H1 (cell line): ENCODE data around the gene VENTX. TPM values are rescaled to one million over a fixed set of nuclear protein-coding genes. Genes with fewer than 3 reads are reported as not detected.

Source experiments
- ASH2L ChIP-seq: fragments of 200-600, 300-600 bp; sonication (generic); IDR thresholded peaks from one replicate; pipeline ENCODE4 v1.7.1; 2017; ENCODE audit warnings: low read length
- CHD7 ChIP-seq: fragments of 300-600 bp; sonication (generic); IDR thresholded peaks from 2 replicates; pipeline ENCODE4 v1.7.1; 2012; ENCODE audit warnings: low read length, moderate library complexity, mild to moderate bottlenecking, inconsistent platforms; ENCODE audit not compliant: insufficient replicate concordance
- CTCF ChIP-seq, 3 experiments: IDR thresholded peaks; 1 replicate in 2 of 3; 2 replicates in 1 of 3; pipeline versions ENCODE4 v1.5.1 to v1.6.1; 2011; ENCODE audit warnings: low read length in 3 of 3, mild to moderate bottlenecking in 3 of 3, inconsistent platforms in 2 of 3, low read depth in 1 of 3, moderate library complexity in 1 of 3; ENCODE audit not compliant: insufficient read depth in 1 of 3; ENCODE audit errors: control extremely low read depth in 1 of 3
- EGR1 ChIP-seq: IDR thresholded peaks from 2 replicates; pipeline ENCODE4 v1.6.1; 2011; ENCODE audit warnings: low read depth, low read length, borderline replicate concordance
- RXRA ChIP-seq: IDR thresholded peaks from 2 replicates; pipeline ENCODE4 v1.6.1; 2011; ENCODE audit warnings: low read depth, mild to moderate bottlenecking, low read length, moderate library complexity; ENCODE audit not compliant: insufficient read depth
- polyA plus RNA-seq, 7 experiments: library from polyadenylated mRNA; depleted of rRNA in 3 of 7; stranded (reverse) in 5 of 7; unstranded in 2 of 7; fragments of >200 nt in 5 of 7; fragments of 200-250 nt in 2 of 7; gene quantifications; 1 replicate in 5 of 7; 2 replicates in 1 of 7; 4 replicates in 1 of 7; pipeline versions ENCODE4 v1.2.1 to v1.2.3, GENCODE V29; 2011 to 2013; ENCODE audit warnings: missing spikeins in 2 of 7, mixed read lengths in 2 of 7
- total RNA-seq: library from RNA; stranded (reverse); fragmentation: NEBNext Ultra II Directional; extraction: Animal tissue kit (Norgen Biotek cat#: 25700); gene quantifications from 2 replicates; pipeline ENCODE4 v1.2.1, GENCODE V29; 2021
- TF ChIP-seq, protein P1 (sequence below): IDR thresholded peaks from 2 replicates; pipeline ENCODE4 v1.6.1; 2011; ENCODE audit warnings: low read length, improper control_type of control experiment

The VENTX gene
- total and polyA plus RNA-seq, 2 of the 8 experiments (the other 6 are each of a cell fraction or from before 2014, with no cell fraction given), result 5.6 TPM

DNA sequence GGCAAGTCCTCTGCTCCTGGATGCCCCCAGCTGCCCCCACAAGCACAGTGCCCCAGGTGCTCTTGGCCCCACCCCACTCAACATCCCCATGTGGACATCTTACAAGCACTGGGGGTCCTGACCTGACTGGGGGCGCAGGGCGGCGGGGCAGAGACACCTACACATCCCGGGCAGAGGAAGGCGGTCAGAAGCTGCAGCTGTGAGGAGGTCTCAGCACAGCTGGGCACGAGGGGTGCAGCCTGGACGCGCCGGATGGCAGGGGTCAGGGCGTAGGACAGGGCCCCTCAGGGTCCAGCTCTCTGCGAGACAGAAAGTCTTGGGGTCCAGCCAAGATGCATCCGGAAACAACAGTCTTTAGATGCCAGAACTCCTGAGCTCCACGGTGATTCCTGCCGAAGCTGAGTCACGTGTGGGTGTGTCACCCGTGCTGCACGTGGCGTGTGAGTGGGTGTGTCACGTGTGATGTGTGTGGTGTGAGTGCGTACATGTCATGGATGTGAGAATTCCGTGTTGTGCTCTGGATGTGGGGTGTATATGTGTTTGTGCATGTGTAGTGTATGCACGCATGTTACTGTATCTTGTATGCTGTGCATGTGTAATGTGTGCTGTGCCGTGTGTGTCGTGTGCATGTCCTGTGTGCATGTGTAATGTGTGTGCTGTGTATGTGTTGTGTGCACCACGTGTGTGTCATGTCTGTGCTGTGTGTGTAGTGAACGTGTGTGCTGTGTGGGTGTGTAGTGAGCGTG is 5.1 kb downstream of the VENTX start (continued):
- TF ChIP-seq CHD7 (no peak), RXRA (no peak), CTCF (IDR thresholded peaks at IDR 0.05; ENCODE audit: control extremely low read depth in 1 of 3, insufficient read depth in 1 of 3, low read depth in 1 of 3, low read length in 3 of 3) (no peak), EGR1 (no peak), ASH2L (no peak)
- TF ChIP-seq, protein P1, sequence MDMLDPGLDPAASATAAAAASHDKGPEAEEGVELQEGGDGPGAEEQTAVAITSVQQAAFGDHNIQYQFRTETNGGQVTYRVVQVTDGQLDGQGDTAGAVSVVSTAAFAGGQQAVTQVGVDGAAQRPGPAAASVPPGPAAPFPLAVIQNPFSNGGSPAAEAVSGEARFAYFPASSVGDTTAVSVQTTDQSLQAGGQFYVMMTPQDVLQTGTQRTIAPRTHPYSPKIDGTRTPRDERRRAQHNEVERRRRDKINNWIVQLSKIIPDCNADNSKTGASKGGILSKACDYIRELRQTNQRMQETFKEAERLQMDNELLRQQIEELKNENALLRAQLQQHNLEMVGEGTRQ, result no peak
